Loucy (cell line): ENCODE data around the gene IL16.

Experiments used
- EZH2phosphoT487 ChIP-seq: fragments of 200-600 bp; IDR thresholded peaks from 2 replicates; pipeline ENCODE4 v1.6.1; 2018; ENCODE audit warnings: antibody characterized with exemption, mild to moderate bottlenecking, moderate library complexity, borderline replicate concordance
- TF ChIP-seq, protein P1 (sequence below): fragments of 200-600 bp; sonication (generic); conservative IDR thresholded peaks from 2 replicates; pipeline ENCODE4 v1.5.1; 2014; ENCODE audit warnings: mild to moderate bottlenecking, antibody characterized with exemption, low read length

DNA sequence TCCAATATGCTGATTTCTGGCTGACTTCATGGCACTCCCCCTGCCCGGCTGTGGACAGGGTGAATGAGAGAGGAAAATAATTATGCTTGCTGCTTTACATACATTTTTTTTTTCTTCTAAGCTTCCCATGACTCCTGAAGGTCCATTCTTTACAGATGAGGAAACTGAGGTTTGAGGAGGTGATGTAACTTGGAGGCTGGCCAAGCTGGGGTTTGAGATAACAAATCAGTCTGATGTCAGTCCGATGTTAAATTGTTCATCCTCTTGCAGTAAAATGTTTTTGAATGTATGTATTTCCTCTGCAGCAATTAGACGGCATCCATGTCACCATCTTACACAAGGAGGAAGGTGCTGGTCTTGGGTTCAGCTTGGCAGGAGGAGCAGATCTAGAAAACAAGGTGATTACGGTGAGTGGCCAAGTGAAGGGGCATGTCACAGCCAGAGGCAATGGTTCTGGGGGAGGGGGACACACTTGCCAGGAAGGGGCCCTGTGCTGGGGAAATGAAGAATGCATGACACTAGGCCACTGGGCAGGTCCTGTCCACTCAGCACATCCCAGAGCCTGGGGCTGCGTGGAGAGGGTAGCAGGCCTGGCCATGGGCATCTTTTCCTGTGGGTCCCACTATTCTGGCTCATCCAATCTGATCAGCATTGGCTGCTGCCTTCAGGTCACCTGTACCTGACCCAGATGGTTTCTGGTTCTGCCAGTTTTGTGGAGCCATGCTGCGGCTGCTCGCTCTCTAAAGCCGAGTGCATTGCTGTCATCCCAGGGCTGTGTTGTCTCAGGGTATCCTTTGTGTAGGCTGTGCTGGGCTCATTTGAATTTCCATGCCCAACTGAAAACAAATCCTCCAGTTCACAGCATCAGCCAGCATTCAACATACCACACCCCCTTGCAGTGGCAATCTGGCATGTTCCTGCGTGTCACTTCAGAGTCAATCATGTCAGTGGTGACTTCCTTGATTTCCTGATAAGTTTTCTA, 106.9 kb downstream of the IL16 start:
- TF ChIP-seq, protein P1, sequence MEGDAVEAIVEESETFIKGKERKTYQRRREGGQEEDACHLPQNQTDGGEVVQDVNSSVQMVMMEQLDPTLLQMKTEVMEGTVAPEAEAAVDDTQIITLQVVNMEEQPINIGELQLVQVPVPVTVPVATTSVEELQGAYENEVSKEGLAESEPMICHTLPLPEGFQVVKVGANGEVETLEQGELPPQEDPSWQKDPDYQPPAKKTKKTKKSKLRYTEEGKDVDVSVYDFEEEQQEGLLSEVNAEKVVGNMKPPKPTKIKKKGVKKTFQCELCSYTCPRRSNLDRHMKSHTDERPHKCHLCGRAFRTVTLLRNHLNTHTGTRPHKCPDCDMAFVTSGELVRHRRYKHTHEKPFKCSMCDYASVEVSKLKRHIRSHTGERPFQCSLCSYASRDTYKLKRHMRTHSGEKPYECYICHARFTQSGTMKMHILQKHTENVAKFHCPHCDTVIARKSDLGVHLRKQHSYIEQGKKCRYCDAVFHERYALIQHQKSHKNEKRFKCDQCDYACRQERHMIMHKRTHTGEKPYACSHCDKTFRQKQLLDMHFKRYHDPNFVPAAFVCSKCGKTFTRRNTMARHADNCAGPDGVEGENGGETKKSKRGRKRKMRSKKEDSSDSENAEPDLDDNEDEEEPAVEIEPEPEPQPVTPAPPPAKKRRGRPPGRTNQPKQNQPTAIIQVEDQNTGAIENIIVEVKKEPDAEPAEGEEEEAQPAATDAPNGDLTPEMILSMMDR: no peak
- TF ChIP-seq EZH2phosphoT487: no peak
